Heart left ventricle (tissue), 16 donors: Measurements from ENCODE around the gene RIPPLY2. TPM values are rescaled to one million over a fixed set of nuclear protein-coding genes. Genes with fewer than 3 reads are reported as not detected.

Source experiments
- ATAC-seq, 4 donors: fragments of 200-7000 bp; cut with Tn5 transposase; one replicate each; pipeline ENCODE4 v1.9.1; 2020 to 2022; ENCODE audit warnings: moderate library complexity in 4 of 4, mild to moderate bottlenecking in 3 of 4, moderate number of reproducible peaks in 1 of 4
- DNase-seq, 5 donors: peaks; one replicate each; pipeline ENCODE4 v3.0.0-alpha.2; 2020
- H3K27ac ChIP-seq, 12 donors: fragments of 200-600 bp; sonication (generic) in 4 of 12; one replicate each; pipeline versions ENCODE4 v1.5.0 to v1.8.0; 2016 to 2022; ENCODE audit warnings: mild to moderate bottlenecking in 2 of 12
- H3K27me3 ChIP-seq, 9 donors: fragments of 200-600 bp; sonication (generic) in 2 of 9; one replicate each; pipeline versions ENCODE4 v1.5.1 to v1.8.0; 2016 to 2022; ENCODE audit warnings: mild to moderate bottlenecking in 3 of 9
- H3K36me3 ChIP-seq, 9 donors: fragments of 200-600 bp; sonication (generic) in 2 of 9; one replicate each; pipeline versions ENCODE4 v1.5.0 to v1.8.0; 2018 to 2022; ENCODE audit warnings: mild to moderate bottlenecking in 2 of 9
- H3K4me1 ChIP-seq, 12 donors: fragments of 200-600 bp; sonication (generic) in 4 of 12; one replicate each; pipeline versions ENCODE4 v1.5.0 to v1.8.0; 2016 to 2022; ENCODE audit warnings: mild to moderate bottlenecking in 3 of 12
- H3K4me3 ChIP-seq, 12 donors: fragments of 200-600 bp; sonication (generic) in 4 of 12; one replicate each; pipeline versions ENCODE4 v1.5.0 to v1.8.0; 2017 to 2022; ENCODE audit warnings: mild to moderate bottlenecking in 9 of 12, moderate library complexity in 4 of 12
- H3K9me3 ChIP-seq, 12 donors: fragments of 200-600 bp; sonication (generic) in 4 of 12; one replicate each; pipeline versions ENCODE4 v1.5.0 to v1.8.0; 2016 to 2022; ENCODE audit warnings: mild to moderate bottlenecking in 1 of 12
- CTCF ChIP-seq, 12 donors: fragments of 200-600 bp; sonication (generic) in 4 of 12; IDR thresholded peaks; one replicate each; pipeline versions ENCODE4 v1.5.0 to v1.8.0; 2018 to 2022; ENCODE audit warnings: antibody characterized with exemption in 12 of 12, mild to moderate bottlenecking in 5 of 12
- POLR2A ChIP-seq, 2 donors: fragments of 450-650 bp; IDR thresholded peaks; one replicate each; pipeline ENCODE4 v1.6.1; 2017; ENCODE audit warnings: antibody characterized with exemption in 2 of 2, mild to moderate bottlenecking in 2 of 2, moderate library complexity in 2 of 2
- WGBS, 4 donors: extraction: QIAGEN DNeasy Blood & Tissue Kit in 2 of 4; methylation state at CpG; one replicate each; pipeline versions ENCODE4 v1.1.5 to v1.1.7; 2013 to 2018; 5-methylcytosine and 5-hydroxymethylcytosine counted together
- intact Hi-C, 10 donors: fragments of 100-400 bp; cut with DNase I; formaldehyde crosslinking; loops; one replicate each; pipeline versions ENCODE4 v1.11.1 to v1.14.2; 2022
- polyA plus RNA-seq, 2 donors: library from polyadenylated mRNA; stranded (reverse); fragments of 200-250 nt; gene quantifications; one replicate each; pipeline ENCODE4 v1.2.3, GENCODE V29; 2013
- total RNA-seq, 9 donors: library from RNA; depleted of rRNA in 2 of 9; stranded (reverse); fragments of >200 nt in 2 of 9; fragmentation: NEBNext Ultra II Directional in 3 of 9; extraction: Animal tissue kit (Norgen Biotek cat#: 25700) in 3 of 9; gene quantifications; one replicate each; pipeline versions ENCODE4 v1.1.0 to v1.2.4, GENCODE V29; 2016 to 2023
- donor health status: ischemic (EF 13 %, LVEDD 7.1; RV severe dilation, severe dysfunction).
- donor health status: healthy with polysubstance abuse.
- donor health status: DM: no; HTN: yes; CAD: no.
- donor health status: DM: no; HTN: no; CAD: no.
- donor health status: ischemic (EF 25% LVEDD 6.9; RV normal size, moderate dysfunction).
- donor health status: ischemic (EF 25% LVEDD 5.7; RV mildly dilated, moderate dysfunction).
- donor health status: healthy.
- donor health status: DM: yes; HTN: yes; CAD: no.
- donor health status: ischemic (EF 35%, LVEDD 5.7; RV mildly dilated, moderate dysfunction).
- donor health status: nonischemic (EF 11% LVEDD 7.7; RV severe dilation, severe dysfunction).
- donor health status: DM: yes; HTN: yes; CAD: no.
- donor health status: PGD.
- donor health status: ischemic (EF 29% LVEDD 5.4; RV normal size, mild dysfunction).
- donor health status: nonischemic (EF 23%, LVEDD 6.1; RV moderate dilation, normal function).

The RIPPLY2 gene
- total and polyA plus RNA-seq, 11 donors = not detected

GRCh38 chr6:83867527-83868161 lies 14.5 kb downstream of the RIPPLY2 start:
- no peaks in the 10 kb centered on the region for H3K9me3 ChIP-seq
- 88 to 95% (median 92%) methylated on average over 9 of the region's 9 CpGs for WGBS, 4 donors
- peaks cover 0 to 46% (median 35%) of the 10 kb centered on the region in 9 donors for H3K36me3 ChIP-seq
- DNase-seq (peak in 3 of 5 donors; percentile 40 to 62 (median 54)), ATAC-seq (peak in 2 of 4 donors; percentile 47 to 68)
- H3K4me1 ChIP-seq = peaks cover 0 to 23% (median 0%) of the 10 kb centered on the region in 12 donors
- no peaks in the 10 kb centered on the region for H3K27me3 ChIP-seq
- no peak overlapping the region for H3K4me3 ChIP-seq
- TF ChIP-seq POLR2A (IDR thresholded peaks at IDR 0.05) (no peak), CTCF (IDR thresholded peaks at IDR 0.05) (no peak)
- intact Hi-C loops = no loop called here
- peak overlapping the region in 1 of 12 donors; percentile 23 for H3K27ac ChIP-seq

- H3K4me1 ChIP-seq = peaks cover 0 to 30% (median 0%) of the 10 kb centered on the region in 12 donors
- no peaks in the 10 kb centered on the region for H3K27me3 ChIP-seq
- DNase-seq (no peak), ATAC-seq (no peak)
- 60 to 68% (median 63%) methylated on average over 1 of the region's 1 CpG for WGBS, 4 donors
- intact Hi-C loops = no loop called here
- H3K9me3 ChIP-seq = no peaks in the 10 kb centered on the region
- no peak for TF ChIP-seq POLR2A (IDR thresholded peaks at IDR 0.05)
- TF ChIP-seq CTCF (IDR thresholded peaks at IDR 0.05) = no peak
- H3K27ac ChIP-seq = no peak overlapping the region
- peaks cover 0 to 46% (median 35%) of the 10 kb centered on the region in 9 donors for H3K36me3 ChIP-seq
- no peak overlapping the region for H3K4me3 ChIP-seq
Measured at GRCh38 chr6:83868639-83869038, 15.5 kb downstream of the RIPPLY2 start.

- ATAC-seq = no peak
- intact Hi-C loops = no loop called here
- no peak for TF ChIP-seq POLR2A (IDR thresholded peaks at IDR 0.05)
- no peak for TF ChIP-seq CTCF (IDR thresholded peaks at IDR 0.05)
- peaks cover 0 to 25% (median 17%) of the 10 kb centered on the region in 9 donors for H3K36me3 ChIP-seq
- 90 to 96% (median 95%) methylated on average over 4 of the region's 4 CpGs for WGBS, 4 donors
- no peak overlapping the region for H3K4me3 ChIP-seq
- H3K27me3 ChIP-seq = no peaks in the 10 kb centered on the region
- no peak for DNase-seq
- no peaks in the 10 kb centered on the region for H3K9me3 ChIP-seq
- H3K4me1 ChIP-seq = peaks cover 0 to 32% (median 0%) of the 10 kb centered on the region in 12 donors
- H3K27ac ChIP-seq = no peak overlapping the region
Measured at GRCh38 chr6:83870649-83871048, 17.5 kb downstream of the RIPPLY2 start.

DNA sequence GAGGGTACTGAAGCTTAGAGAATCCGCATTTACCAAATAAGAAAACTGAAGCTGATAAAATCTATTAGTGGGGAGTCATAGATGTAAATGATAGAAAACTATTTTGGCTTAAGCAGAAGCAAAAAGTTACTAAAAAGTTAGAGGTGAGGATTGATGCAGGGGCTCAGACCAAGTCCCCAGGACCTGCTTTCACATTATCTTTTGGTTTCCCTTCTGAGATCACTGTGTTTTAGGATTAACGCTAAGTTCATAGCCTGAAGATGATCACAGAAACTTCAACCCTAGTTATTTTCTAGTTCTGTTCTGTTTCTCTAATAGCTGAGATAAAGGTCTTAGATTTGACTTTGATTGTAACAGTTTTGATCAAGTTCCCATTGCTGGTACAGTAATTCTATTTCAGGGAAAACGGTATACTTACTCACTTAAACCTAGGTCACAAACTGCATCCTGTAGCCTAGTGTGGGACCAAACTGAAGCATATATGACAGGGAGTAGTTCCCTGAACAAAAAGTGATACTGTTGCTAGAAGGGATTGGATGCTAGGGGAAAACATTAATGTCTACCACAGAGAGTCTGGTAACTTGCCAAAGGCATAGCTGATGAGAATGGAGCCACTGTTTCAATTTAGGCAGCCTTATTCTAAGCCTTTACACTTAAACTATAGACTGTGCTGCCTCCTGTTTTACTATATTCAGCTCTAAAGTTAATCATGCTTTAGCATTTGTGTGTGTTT lies 19.4 kb downstream of the RIPPLY2 start:
- intact Hi-C loops = no loop called here
- 92 to 95% (median 93%) methylated on average over 3 of the region's 3 CpGs for WGBS, 4 donors
- TF ChIP-seq CTCF (IDR thresholded peaks at IDR 0.05) = no peak

More for the DNA sequence above, 19.4 kb downstream of the RIPPLY2 start:
- H3K9me3 ChIP-seq = no peaks in the 10 kb centered on the region
- ATAC-seq (no peak), DNase-seq (no peak)
- H3K27me3 ChIP-seq = no peaks in the 10 kb centered on the region
- H3K27ac ChIP-seq = no peak overlapping the region
- H3K4me3 ChIP-seq = no peak overlapping the region
- peaks cover 0 to 11% (median 4%) of the 10 kb centered on the region in 9 donors for H3K36me3 ChIP-seq
- peaks cover 0 to 28% (median 0%) of the 10 kb centered on the region in 12 donors for H3K4me1 ChIP-seq
